Activated B cell treated with CpG ODN at 0.5 μM for 24 hours (primary cell): ENCODE measurements around the gene GPR15. TPM values are rescaled to one million over a fixed set of nuclear protein-coding genes. Genes with fewer than 3 reads are reported as not detected.

Source experiments
- ATAC-seq: fragments of 200-7000 bp; cut with Tn5 transposase; one replicate; pipeline ENCODE4 v1.10.0; 2021; ENCODE audit warnings: low read depth, mild to moderate bottlenecking, moderate library complexity
- CTCF ChIA-PET: fragments of 350-600 bp; sonication (Branson Sonifier 250); formaldehyde crosslinking; loops from one replicate; lab custom pipeline; 2021; ENCODE audit warnings: antibody characterized with exemption; lab: Charles Lee
- POLR2A ChIA-PET: fragments of 350-600 bp; sonication (Branson Sonifier 250); formaldehyde crosslinking; loops from one replicate; lab custom pipeline; 2021; ENCODE audit warnings: antibody characterized with exemption; lab: Charles Lee
- DNase-seq: peaks from one replicate; pipeline ENCODE4 v3.0.0; 2022
- H3K27ac Mint-ChIP-seq: one replicate; pipeline ENCODE4 v1.8.0; 2020; ENCODE audit warnings: mixed read lengths
- H3K27me3 Mint-ChIP-seq: one replicate; pipeline ENCODE4 v1.8.0; 2021; ENCODE audit warnings: mixed read lengths
- H3K36me3 Mint-ChIP-seq: one replicate; pipeline ENCODE4 v1.8.0; 2021; ENCODE audit warnings: low read depth, mixed read lengths
- H3K4me1 Mint-ChIP-seq: one replicate; pipeline ENCODE4 v1.8.0; 2021; ENCODE audit warnings: mixed read lengths
- H3K4me3 Mint-ChIP-seq: one replicate; pipeline ENCODE4 v1.8.0; 2020; ENCODE audit warnings: mild to moderate bottlenecking, mixed read lengths
- H3K9me3 Mint-ChIP-seq: one replicate; pipeline ENCODE4 v1.8.0; 2020; ENCODE audit warnings: mixed read lengths
- intact Hi-C: fragments of 100-400 bp; cut with micrococcal nuclease; formaldehyde crosslinking; loops from one replicate; pipeline ENCODE4 v1.15.1; 2024
- total RNA-seq: library from RNA; stranded (reverse); gene quantifications from 2 replicates; pipeline ENCODE4 v1.2.3, GENCODE V29; 2022
- TF ChIP-seq, protein P1 (sequence below): fragments of 200-600 bp; IDR thresholded peaks from one replicate; pipeline ENCODE4 v1.8.0; 2022; ENCODE audit warnings: antibody characterized with exemption, mild to moderate bottlenecking

The GPR15 gene
- total RNA-seq, 1 donor from 2014 or later = 4.5 TPM

DNA sequence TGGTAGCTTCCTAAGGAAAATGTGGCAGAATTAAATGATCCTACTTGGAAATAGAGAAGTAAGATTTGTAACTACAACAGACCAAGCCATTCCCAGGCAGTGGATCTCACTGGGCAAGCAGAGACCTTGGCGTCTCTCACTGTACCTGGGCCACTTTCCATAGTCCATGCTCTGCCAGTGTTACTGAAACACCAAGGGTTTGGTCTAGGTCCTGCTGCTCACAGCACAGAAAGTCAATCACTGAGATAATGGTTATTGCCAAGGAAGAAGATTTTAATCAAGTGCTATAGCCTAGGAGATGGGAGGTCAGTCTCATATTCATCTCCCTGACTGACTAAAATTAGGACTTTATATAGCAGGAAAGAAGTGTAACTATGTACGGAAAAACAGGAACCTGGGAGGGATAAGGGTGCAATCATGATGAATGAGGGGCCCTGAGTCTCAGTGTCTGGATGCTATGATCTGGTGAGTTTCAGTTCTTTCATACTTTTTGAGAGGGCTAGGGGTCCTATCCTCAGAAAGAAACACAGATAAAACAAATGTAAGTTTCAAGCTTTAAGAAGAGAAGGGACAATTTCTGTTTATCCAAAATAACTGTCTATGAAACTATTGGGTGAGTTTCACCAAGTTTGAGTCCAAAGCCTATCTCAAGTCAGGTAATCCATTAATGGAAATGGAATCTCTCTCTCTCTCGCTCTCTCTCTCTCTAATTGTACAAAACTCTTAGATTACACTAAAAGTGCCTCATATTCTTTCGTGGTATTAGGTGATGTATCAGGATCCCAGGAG lies 20.6 kb downstream of the GPR15 start:
- Mint-ChIP-seq H3K27me3 (peaks cover 5% of the 10 kb centered on the region), H3K4me3 (no peak overlapping the region), H3K36me3 (no peaks in the 10 kb centered on the region), H3K27ac (peak overlapping the region; percentile 43), H3K4me1 (peaks cover 51% of the 10 kb centered on the region), H3K9me3 (no peaks in the 10 kb centered on the region)
- DNase-seq (no peak), ATAC-seq (no peak)
- POLR2A ChIA-PET = interaction anchor here (1.0 kb wide), 1 partner anchor 15 kb away, joined by 4 read pairs; no protein-coding TSS in a partner anchor
- intact Hi-C loops = loop anchor here (1.0 kb wide), 1 partner anchor 12 kb away; no protein-coding TSS in a partner anchor
- TF ChIP-seq, protein P1, sequence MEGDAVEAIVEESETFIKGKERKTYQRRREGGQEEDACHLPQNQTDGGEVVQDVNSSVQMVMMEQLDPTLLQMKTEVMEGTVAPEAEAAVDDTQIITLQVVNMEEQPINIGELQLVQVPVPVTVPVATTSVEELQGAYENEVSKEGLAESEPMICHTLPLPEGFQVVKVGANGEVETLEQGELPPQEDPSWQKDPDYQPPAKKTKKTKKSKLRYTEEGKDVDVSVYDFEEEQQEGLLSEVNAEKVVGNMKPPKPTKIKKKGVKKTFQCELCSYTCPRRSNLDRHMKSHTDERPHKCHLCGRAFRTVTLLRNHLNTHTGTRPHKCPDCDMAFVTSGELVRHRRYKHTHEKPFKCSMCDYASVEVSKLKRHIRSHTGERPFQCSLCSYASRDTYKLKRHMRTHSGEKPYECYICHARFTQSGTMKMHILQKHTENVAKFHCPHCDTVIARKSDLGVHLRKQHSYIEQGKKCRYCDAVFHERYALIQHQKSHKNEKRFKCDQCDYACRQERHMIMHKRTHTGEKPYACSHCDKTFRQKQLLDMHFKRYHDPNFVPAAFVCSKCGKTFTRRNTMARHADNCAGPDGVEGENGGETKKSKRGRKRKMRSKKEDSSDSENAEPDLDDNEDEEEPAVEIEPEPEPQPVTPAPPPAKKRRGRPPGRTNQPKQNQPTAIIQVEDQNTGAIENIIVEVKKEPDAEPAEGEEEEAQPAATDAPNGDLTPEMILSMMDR = no peak
- CTCF ChIA-PET = no interaction called here

DNA sequence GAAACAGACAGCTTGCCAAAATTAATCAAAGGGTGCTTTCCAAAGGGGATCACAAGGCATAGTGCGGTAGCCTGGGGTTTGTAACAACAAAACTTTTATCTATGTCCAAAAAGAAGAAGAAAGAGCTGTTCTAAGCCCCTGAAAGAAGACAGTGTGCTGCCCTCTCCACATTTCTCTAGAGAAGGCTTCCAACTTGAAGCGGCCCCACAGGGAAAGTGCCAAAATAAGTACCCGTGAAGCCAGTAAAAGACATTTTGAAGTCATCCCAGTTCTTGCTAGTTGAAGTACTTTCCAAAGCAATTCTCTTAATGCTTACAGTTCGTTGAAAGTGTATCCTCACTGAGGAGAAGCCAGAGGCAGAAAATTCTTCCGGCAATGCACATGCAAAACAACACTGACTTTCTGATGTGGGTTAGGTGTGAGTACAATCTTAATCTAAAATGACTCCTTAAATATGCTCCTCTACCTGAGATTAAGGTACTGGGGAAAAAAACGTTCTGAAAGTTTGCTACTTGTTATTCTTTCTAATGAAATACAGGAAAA lies 21.3 kb downstream of the GPR15 start:
- TF ChIP-seq, protein P1 = no peak
- H3K4me1 Mint-ChIP-seq = peaks cover 55% of the 10 kb centered on the region
- CTCF ChIA-PET = no interaction called here
- peaks cover 4% of the 10 kb centered on the region for H3K27me3 Mint-ChIP-seq
- H3K36me3 Mint-ChIP-seq = no peaks in the 10 kb centered on the region
- POLR2A ChIA-PET = interaction anchor here (1.0 to 1.4 kb wide), 2 partner anchors 10 to 16 kb away, joined by 4 to 5 read pairs; no protein-coding TSS in a partner anchor
- H3K9me3 Mint-ChIP-seq = no peaks in the 10 kb centered on the region
- H3K27ac Mint-ChIP-seq = no peak overlapping the region
- ATAC-seq (no peak), DNase-seq (no peak)
- no peak overlapping the region for H3K4me3 Mint-ChIP-seq
- intact Hi-C loops = no loop called here

DNA sequence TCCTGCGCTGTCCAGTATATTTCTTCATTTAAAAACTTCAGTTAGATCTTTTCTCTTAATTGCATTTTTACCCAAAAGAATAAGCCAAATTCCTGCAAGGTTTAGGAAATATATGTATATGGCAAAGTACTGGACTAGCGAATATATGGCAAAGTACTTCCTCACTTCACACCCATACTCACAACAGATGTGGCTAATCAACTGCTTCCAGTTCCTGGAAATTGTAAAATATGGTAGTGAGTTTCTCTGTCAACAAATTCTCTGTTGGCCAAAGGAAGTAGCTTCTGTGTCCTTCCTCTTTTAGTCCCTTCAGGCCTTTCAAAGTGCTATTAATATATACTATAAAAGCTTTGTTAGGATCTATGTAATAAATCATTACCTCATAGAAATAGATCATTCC lies 22.0 kb downstream of the GPR15 start:
- ChIA-PET CTCF (no interaction called here), POLR2A (interaction anchor here (1.4 kb wide), 1 partner anchor 10 kb away, joined by 5 read pairs; no protein-coding TSS in a partner anchor)
- Mint-ChIP-seq H3K27ac (peak overlapping the region; percentile 6), H3K9me3 (no peaks in the 10 kb centered on the region), H3K27me3 (peaks cover 2% of the 10 kb centered on the region), H3K36me3 (no peaks in the 10 kb centered on the region), H3K4me1 (peaks cover 55% of the 10 kb centered on the region), H3K4me3 (no peak overlapping the region)
- no peak for DNase-seq
- intact Hi-C loops = no loop called here
- ATAC-seq = no peak
- TF ChIP-seq, protein P1 = no peak

DNA sequence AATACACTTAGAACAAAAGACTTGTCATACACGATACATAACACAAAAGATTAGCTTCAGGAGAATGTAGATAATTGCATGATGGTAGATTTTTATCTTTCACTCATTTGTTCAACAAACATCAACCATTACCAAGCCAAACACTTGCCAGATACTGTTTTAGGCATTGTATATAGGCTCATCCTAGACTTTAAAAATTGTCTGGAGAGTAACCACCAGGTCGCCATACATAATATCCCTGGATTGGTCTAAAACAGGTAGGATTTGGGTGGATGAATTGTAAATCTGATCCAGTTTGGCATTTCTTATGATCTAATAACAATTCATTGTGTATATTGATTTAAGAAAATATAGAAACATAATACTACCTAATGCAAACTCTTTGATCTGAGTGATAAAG lies 22.8 kb downstream of the GPR15 start:
- H3K4me1 Mint-ChIP-seq = peaks cover 55% of the 10 kb centered on the region
- POLR2A ChIA-PET = interaction anchor here (1.0 to 4.5 kb wide), 3 partner anchors 18 to 32 kb away, joined by 3 to 57 read pairs (median 11); partner anchors contain the start of genes CLDND1 and GPR15

More for the DNA sequence above, 22.8 kb downstream of the GPR15 start:
- DNase-seq (no peak), ATAC-seq (no peak)
- intact Hi-C loops = no loop called here
- CTCF ChIA-PET = no interaction called here
- Mint-ChIP-seq H3K27ac (no peak overlapping the region), H3K9me3 (no peaks in the 10 kb centered on the region), H3K4me3 (no peak overlapping the region), H3K27me3 (peaks cover 2% of the 10 kb centered on the region), H3K36me3 (no peaks in the 10 kb centered on the region)
- TF ChIP-seq, protein P1 = no peak
